NCI-H146 (cell line): ENCODE data around the gene PAIP2B.
"Not testable (repeated sequence)": the region's sequence is repeated elsewhere in the genome, so short reads cannot be mapped to it uniquely, and the experiment has no call there.

Experiments used
- DNase-seq: peaks from one replicate; lab custom pipeline; 2025; lab: John Stamatoyannopoulos, UW

PAIP2B gene, protein sequence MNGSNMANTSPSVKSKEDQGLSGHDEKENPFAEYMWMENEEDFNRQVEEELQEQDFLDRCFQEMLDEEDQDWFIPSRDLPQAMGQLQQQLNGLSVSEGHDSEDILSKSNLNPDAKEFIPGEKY

DNA sequence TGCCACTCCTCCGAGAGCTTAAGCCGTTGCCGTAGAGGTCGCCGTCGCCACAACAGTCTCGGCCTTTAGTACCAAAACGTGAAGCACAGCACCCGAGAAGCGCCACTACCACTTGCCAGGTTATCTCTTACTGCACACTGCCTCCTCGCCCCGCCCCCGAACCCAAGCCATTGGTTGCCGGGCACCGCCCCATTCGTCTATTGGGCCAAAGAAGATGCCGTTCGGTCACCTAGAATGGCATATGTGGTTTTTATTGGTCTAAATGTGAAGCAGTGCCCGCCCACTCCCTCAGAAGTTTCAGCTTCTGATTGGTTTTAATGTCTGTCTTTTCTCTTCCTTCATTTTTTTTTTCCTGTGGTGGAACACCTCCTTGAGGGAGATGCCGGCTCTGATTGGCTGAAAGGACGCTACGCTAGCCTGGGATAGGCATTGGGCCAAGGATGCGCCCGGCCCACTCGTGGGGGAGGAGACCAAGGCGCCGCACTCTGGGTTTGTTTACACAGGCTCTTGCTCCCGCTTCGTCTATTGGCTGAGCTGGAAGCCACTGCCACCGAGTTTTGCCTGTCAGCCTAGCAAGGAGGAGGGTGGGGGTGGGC, at the start of gene PAIP2B:
Gene PAIP2B, minus strand, starts transcription at position 139 of the 596 bp plus-strand sequence. CDS start 24,514 bp downstream, outside the sequence.
- DNase-seq = peak; percentile 100

- DNase-seq = no peak
Observed at GRCh38 chr2:71275939-71276310, 49.0 kb upstream of the PAIP2B start.

GRCh38 chr2:71269511-71270090, 42.7 kb upstream of the PAIP2B start:
- DNase-seq = no peak

- DNase-seq = no peak
Observed at GRCh38 chr2:71263386-71263785, 36.5 kb upstream of the PAIP2B start.

DNA sequence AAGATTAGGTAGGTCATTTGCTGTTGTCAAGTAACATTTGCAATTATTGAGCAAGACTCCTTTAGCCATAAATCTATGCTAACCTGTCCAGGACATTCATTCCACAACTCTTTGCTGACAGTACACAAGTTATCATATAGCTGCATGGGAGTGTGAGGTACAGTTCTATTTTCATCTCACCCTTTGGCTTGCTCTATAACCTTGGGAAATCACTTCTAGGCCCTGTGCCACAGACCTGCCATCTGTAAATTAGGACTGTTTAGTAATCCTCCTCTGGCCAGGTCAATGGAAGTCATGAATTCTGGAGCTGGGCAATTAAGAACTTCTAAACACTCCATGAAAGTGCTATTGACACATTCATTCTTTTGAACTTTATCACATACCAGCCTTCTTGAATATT, 34.6 kb upstream of the PAIP2B start:
- no peak for DNase-seq

DNA sequence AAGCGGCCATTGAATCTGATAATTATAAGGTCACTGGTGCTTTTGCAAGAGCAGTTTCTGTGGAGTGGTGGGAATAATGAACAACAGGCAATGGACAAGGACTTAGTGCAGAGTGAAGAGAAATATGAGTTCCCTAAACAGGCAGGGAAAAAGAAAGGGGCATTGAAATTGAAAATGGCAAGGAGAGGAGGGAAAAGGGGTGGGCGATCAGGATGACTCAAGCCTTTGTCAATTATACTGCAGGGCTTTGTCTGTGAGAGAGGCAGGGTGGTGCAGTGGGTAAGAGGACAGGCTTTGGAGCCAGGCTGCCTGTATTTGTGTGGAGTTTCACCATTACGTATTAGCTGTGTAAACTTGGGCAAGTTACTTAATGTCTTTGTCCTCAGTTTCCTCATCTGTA, 29.5 kb upstream of the PAIP2B start:
- DNase-seq = no peak

DNA sequence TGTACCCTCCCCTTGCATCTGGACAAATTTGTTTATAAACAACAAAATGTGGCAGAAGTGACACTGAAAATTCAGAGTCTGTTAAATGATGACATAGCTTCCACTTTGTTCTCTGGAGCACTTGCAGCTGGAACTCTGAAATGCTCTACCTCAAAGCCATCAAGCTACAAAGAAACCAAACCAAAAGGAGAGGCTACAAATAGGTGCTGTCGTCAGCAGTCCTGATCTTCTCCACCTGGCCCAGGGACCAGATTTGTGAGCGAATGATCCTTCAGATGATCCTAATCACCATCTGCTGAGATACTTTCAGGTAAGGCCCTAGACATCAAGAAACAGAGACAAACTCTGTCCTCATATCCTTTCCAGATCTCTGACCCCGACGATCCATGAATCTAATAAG, 27.9 kb upstream of the PAIP2B start:
- DNase-seq = no peak

DNA sequence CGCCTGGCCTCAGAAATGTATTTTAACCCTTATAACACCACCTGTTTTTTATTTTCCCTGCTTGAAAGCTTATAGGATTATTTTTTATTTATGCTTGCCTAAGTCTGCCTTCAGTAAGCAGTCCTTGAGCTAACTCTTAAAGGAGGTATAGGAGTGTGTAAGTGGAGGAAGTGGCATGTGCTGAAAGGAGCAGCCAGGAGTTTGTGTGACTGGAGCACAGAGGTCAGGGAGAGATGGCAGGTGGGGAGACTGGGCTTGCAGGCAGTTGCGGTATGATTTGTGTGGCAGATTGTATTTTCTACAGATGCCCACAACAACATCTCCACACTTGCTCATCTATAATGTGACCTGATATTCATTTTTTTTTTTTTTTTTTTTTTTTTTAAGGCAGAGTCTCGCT, 27.2 kb upstream of the PAIP2B start:
- no peak for DNase-seq

GRCh38 chr2:71253476-71253875, 26.6 kb upstream of the PAIP2B start:
- no peak for DNase-seq

DNA sequence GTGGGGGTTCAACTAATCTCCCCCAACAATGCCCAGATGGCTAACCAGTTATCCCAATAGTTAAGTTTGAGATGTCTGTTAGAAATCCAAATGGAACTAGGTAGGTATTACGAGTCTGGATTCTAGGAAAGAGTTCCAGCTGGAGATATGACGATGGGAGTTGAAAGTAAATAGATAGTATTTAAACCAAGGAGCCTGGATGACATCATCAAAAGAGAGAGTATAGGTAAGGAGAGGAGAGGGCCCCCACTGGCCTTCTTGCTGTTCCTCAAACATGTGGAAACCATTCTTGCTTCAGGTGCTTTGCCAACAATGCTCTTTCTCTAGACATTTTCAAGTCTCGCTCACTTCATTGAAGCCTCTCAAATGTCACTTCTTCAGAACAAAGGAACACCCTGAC, 26.0 kb upstream of the PAIP2B start:
- DNase-seq = no peak

DNA sequence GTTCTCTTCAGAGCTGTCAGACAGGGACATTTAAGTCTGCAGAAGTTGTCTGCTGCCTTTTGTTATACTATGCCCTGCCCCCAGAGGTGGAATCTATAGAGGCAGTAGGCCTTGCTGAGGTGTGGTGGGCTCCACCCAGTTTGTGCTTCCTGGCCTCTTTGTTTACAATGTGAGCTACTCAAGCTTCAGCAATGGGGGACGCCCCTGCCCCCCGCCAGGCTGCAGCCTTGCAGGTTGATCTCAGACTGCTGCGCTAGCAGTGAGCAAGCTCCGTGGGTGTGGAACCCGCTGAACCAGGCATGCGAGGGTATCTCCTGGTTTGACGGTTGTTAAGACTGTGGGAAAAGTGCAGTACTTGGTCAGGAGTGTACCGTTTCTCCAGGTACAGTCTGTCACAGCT, 24.0 kb upstream of the PAIP2B start:
- peak; percentile 24 for DNase-seq

GRCh38 chr2:71244302-71244660, 17.4 kb upstream of the PAIP2B start:
- DNase-seq = no peak

DNA sequence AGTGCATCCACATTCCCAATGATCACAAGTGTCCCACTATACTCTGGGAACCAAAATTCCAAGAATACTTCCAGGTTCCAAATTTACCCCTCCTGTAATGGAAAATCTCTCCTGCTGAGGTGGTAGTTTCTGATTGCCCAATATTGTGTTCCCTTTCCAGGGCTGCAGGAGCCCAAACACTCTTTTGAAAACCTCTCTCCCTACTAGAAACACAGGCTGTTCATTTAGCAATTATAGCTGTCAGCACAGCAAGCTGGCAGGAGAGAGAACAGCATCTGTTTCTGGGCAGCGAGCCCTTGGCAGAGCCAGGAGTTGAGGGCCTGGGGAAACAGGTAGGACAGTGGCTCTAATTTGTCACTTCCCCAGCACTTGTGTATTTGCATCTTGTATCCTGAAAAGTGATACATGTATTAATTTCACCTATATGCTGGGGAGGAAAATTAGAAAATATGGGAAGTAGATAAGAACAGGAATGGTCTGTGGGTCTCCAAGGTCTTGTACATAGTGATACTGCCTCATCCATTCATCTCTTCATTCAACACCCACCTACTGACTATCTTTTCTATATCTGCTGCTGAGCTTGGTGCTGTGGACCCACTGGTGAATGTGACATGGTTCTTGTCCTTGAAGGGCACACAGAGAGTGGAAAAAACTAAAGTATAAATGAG, 16.9 kb upstream of the PAIP2B start:
- DNase-seq = no peak

- DNase-seq = no peak
Observed at GRCh38 chr2:71240794-71241193, 13.9 kb upstream of the PAIP2B start.

- no peak for DNase-seq
Observed at GRCh38 chr2:71238089-71238488, 11.2 kb upstream of the PAIP2B start.

- DNase-seq = peak; percentile 29
Observed at GRCh38 chr2:71235930-71236587, 9.2 kb upstream of the PAIP2B start.

- not testable (repeated sequence) for DNase-seq
Observed at GRCh38 chr2:71233072-71233471, 6.2 kb upstream of the PAIP2B start.

GRCh38 chr2:71226096-71226964, 573 bp downstream of the PAIP2B start:
- peak; percentile 70 for DNase-seq

- DNase-seq = no peak
Observed at GRCh38 chr2:71224935-71225334, 2.0 kb downstream of the PAIP2B start.

DNA sequence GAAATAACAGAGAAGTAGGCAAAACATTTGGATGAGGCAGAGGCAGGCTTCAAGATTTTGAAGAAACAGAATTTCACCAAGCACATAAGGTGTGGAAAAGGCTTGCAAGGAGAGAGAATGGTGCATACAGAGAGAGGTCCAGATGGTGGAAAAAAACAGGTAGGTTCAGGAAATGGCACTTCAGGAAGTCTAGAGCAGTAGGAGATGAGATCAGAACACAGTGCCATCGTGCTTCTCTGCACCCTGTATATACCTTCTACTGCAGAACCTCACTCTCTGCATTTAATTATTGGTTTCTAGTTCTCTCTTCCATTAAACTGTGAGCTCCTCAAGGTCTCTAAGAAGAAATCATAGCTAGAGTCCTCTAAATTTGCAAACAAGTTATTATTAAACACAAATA, 2.4 kb downstream of the PAIP2B start:
- no peak for DNase-seq

DNA sequence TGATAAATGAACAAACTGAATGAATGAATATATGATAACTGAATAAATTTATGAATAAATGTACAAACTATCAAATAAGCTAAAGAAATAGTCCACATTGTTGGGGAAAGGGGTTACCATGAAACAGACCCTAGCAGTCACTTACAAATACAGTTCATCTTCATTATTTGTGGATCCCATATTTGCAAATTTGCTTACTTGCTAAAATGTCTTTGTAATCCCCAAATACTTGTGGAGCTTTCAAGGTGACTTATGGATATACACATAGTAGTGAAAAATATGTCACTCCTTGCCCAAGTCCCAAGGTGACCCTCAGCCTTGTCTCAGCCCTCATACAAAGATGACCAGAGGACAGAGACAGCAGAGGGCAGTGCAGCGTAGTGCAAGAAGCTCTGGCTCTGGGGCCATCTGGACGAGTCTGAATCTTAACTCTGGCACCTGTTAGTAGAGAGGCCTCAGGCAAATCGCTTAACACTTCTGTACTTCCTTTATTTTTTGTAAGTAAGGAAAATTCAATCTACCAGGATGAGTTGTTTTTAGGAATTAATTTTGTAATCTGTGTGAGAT, 3.1 kb downstream of the PAIP2B start:
- peak; percentile 67 for DNase-seq

GRCh38 chr2:71220743-71221142, 6.2 kb downstream of the PAIP2B start:
- DNase-seq = no peak
